ENCODE data around the gene ANO9.
A peak's percentile ranks its signal among the peaks of the same experiment; 100 is the strongest.
"Not testable (repeated sequence)": the region's sequence is repeated elsewhere in the genome, so short reads cannot be mapped to it uniquely, and the experiment has no call there.

Gene ANO9

DNA sequence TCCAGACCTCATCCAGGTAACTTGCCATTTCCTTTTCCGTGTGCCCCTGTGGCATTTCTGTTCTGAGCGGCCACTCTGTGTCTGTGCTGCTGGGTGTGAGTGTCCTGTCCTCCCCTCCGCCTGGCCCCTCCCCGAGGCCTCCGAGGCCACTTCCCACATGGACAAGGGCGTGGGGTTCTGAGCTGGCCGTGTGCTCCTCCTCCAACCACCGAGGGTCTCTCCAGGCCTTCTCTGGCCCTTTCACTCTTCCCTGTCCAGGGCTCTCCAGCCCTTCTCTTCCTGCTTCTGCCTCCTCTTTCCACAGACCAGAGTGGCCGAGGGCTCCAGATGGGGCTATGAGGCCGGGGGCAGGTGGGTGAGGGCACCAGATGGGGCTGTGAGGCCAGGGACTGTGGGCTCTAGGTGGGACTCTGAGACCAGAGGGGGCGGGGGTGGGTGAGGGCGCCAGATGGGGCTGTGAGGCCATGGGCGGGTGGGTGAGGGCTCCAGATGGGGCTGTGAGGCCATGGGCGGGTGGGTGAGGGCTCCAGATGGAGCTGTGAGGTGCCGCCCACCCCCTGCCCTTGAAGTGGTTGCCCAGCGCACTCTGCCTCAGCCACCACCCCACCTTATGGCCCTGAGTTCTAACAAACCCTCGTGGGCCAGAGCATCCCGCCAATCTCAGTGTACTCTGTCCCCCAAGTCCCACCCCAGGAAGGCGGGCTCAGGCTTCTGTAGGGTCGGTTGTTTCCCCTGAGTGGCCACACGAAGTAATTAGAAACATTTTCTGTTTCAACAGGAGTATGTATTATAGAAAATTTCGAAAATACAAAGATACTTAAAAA lies 32.4 kb upstream of the ANO9 start:
- no peak for TF ChIP-seq EZH2 (IDR thresholded peaks at IDR 0.05)
- no peak for TF ChIP-seq POLR2AphosphoS5 (IDR thresholded peaks at IDR 0.05; ENCODE audit: borderline replicate concordance, low read depth, low read length)
- TF ChIP-seq FOXP2 (optimal IDR thresholded peaks at IDR 0.05; ENCODE audit: control extremely low read depth, extremely low read length, insufficient read depth) = no peak
- H3K27ac ChIP-seq = no peak overlapping the region
- DNase-seq (ENCODE audit: low read depth, low spot score) = no peak
- H3K4me3 ChIP-seq = no peak overlapping the region
- no peaks in the 10 kb centered on the region for H3K36me3 ChIP-seq (ENCODE audit: insufficient read depth, low read length)
- H3K9ac ChIP-seq (ENCODE audit: insufficient read length) = no peak overlapping the region
- H3K9me3 ChIP-seq (ENCODE audit: low read depth, low read length) = no peaks in the 10 kb centered on the region

DNA sequence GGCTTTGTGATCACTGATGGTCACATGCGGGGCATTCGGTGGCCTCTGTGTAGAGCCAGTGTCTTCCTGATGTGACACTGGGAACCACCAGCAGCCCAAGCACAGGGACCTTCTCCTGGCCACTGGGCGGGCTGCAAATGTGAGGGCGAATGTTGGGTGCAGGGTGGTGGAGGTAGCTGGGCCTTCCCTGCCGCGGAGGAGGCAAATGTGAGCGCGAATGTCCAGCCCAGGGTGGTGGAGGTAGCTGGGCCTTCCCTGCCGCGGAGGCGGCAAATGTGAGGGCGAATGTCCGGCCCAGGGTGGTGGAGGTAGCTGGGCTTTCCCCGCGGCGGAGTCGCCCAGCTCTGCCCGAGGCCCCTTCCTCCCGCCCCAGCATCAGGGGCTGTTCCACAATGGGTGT lies 31.6 kb upstream of the ANO9 start:
- no peak for TF ChIP-seq FOXP2 (optimal IDR thresholded peaks at IDR 0.05; ENCODE audit: control extremely low read depth, extremely low read length, insufficient read depth)
- TF ChIP-seq POLR2AphosphoS5 (IDR thresholded peaks at IDR 0.05; ENCODE audit: borderline replicate concordance, low read depth, low read length) = no peak
- TF ChIP-seq EZH2 (IDR thresholded peaks at IDR 0.05) = no peak
- DNase-seq (ENCODE audit: low read depth, low spot score) = no peak

DNA sequence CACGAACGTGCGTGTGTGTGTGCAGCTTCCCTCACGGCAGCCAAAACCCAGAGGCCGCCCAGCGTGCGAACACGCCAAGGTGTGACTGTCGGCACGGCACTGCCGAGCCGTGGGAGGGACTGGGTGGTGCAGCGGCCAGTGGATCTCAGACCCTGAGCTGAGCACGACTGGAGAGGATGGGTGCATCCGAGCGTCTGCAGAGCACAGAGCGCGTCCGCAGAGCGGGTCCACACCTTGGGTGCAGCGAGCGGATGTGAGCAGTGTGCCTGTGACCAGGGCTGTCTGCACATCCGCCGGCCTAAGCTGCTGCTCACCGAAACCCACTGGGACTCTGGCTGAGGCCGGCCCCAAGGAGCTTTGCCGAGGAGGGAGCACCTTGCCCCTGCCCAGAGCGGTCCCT lies 31.0 kb upstream of the ANO9 start:
- no peaks in the 10 kb centered on the region for H3K36me3 ChIP-seq (ENCODE audit: insufficient read depth, low read length)
- no peak for TF ChIP-seq EZH2 (IDR thresholded peaks at IDR 0.05)
- no peak for TF ChIP-seq FOXP2 (optimal IDR thresholded peaks at IDR 0.05; ENCODE audit: control extremely low read depth, extremely low read length, insufficient read depth)
- TF ChIP-seq POLR2AphosphoS5 (IDR thresholded peaks at IDR 0.05; ENCODE audit: borderline replicate concordance, low read depth, low read length) = no peak

More for the DNA sequence above, 31.6 kb upstream of the ANO9 start:
- H3K4me3 ChIP-seq = no peak overlapping the region
- H3K27ac ChIP-seq = no peak overlapping the region
- no peaks in the 10 kb centered on the region for H3K36me3 ChIP-seq (ENCODE audit: insufficient read depth, low read length)
- H3K9me3 ChIP-seq (ENCODE audit: low read depth, low read length) = no peaks in the 10 kb centered on the region
- no peak overlapping the region for H3K9ac ChIP-seq (ENCODE audit: insufficient read length)

DNA sequence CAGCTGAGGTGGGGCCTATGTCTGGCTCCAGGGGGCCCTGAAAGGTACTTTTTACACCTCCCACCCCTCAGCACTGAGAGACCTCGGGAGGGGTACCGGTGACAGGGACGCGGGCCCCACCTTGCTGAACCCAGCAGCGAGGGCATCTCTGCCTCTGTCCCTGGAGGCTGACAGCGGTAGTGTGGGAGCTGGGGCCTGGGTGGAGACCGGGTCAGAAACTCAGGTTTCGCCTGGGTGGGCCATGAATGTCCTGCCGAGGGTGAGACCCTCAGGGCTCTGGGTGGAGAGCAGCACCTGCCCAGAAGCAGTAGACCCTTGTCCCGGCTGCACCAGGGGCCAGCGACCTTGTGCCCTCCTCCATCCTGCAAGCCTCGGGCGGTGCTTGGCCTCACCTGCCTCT lies 30.5 kb upstream of the ANO9 start:
- no peak overlapping the region for H3K4me3 ChIP-seq
- no peak for DNase-seq (ENCODE audit: low read depth, low spot score)
- TF ChIP-seq FOXP2 (optimal IDR thresholded peaks at IDR 0.05; ENCODE audit: control extremely low read depth, extremely low read length, insufficient read depth) (no peak), EZH2 (IDR thresholded peaks at IDR 0.05) (no peak), POLR2AphosphoS5 (IDR thresholded peaks at IDR 0.05; ENCODE audit: borderline replicate concordance, low read depth, low read length) (no peak)
- H3K9me3 ChIP-seq (ENCODE audit: low read depth, low read length) = no peaks in the 10 kb centered on the region
- no peak overlapping the region for H3K27ac ChIP-seq
- no peaks in the 10 kb centered on the region for H3K36me3 ChIP-seq (ENCODE audit: insufficient read depth, low read length)
- no peak overlapping the region for H3K9ac ChIP-seq (ENCODE audit: insufficient read length)

More for the DNA sequence above, 31.0 kb upstream of the ANO9 start:
- no peak for DNase-seq (ENCODE audit: low read depth, low spot score)
- H3K27ac ChIP-seq = no peak overlapping the region
- H3K9ac ChIP-seq (ENCODE audit: insufficient read length) = no peak overlapping the region
- no peaks in the 10 kb centered on the region for H3K9me3 ChIP-seq (ENCODE audit: low read depth, low read length)
- H3K4me3 ChIP-seq = no peak overlapping the region

GRCh38 chr11:471468-472145 lies 29.8 kb upstream of the ANO9 start:
- no peaks in the 10 kb centered on the region for H3K36me3 ChIP-seq (ENCODE audit: insufficient read depth, low read length)
- TF ChIP-seq FOXP2 (optimal IDR thresholded peaks at IDR 0.05; ENCODE audit: control extremely low read depth, extremely low read length, insufficient read depth) = no peak
- TF ChIP-seq POLR2AphosphoS5 (IDR thresholded peaks at IDR 0.05; ENCODE audit: borderline replicate concordance, low read depth, low read length) = no peak
- no peak for TF ChIP-seq EZH2 (IDR thresholded peaks at IDR 0.05)
- no peak overlapping the region for H3K27ac ChIP-seq
- DNase-seq (ENCODE audit: low read depth, low spot score) = no peak
- no peak overlapping the region for H3K9ac ChIP-seq (ENCODE audit: insufficient read length)
- no peaks in the 10 kb centered on the region for H3K9me3 ChIP-seq (ENCODE audit: low read depth, low read length)
- H3K4me3 ChIP-seq = no peak overlapping the region

GRCh38 chr11:469684-470560 lies 28.1 kb upstream of the ANO9 start:
- no peak for TF ChIP-seq FOXP2 (optimal IDR thresholded peaks at IDR 0.05; ENCODE audit: control extremely low read depth, extremely low read length, insufficient read depth)
- Histone ChIP-seq H3K4me3 (peak overlapping the region; percentile 21; the same call in 1 of the 2 replicates), H3K27ac (peak overlapping the region; percentile 80), H3K9me3 (ENCODE audit: low read depth, low read length) (no peaks in the 10 kb centered on the region), H3K9ac (ENCODE audit: insufficient read length) (peak overlapping the region; percentile 54), H3K36me3 (ENCODE audit: insufficient read depth, low read length) (peaks cover 2% of the 10 kb centered on the region; the same call in 1 of the 2 replicates)
- no peak for DNase-seq (ENCODE audit: low read depth, low spot score)

GRCh38 chr11:469026-469683 lies 27.3 kb upstream of the ANO9 start:
- peak overlapping the region; percentile 80 for H3K27ac ChIP-seq
- peak overlapping the region; percentile 30 for H3K4me3 ChIP-seq
- H3K9ac ChIP-seq (ENCODE audit: insufficient read length) = peak overlapping the region; percentile 54

GRCh38 chr11:468493-468892 lies 26.7 kb upstream of the ANO9 start:
- no peak overlapping the region for H3K9ac ChIP-seq (ENCODE audit: insufficient read length)
- no peak for DNase-seq (ENCODE audit: low read depth, low spot score)
- H3K9me3 ChIP-seq (ENCODE audit: low read depth, low read length) = no peaks in the 10 kb centered on the region
- H3K27ac ChIP-seq = peak overlapping the region; percentile 76
- TF ChIP-seq POLR2AphosphoS5 (IDR thresholded peaks at IDR 0.05; ENCODE audit: borderline replicate concordance, low read depth, low read length) = no peak
- TF ChIP-seq FOXP2 (optimal IDR thresholded peaks at IDR 0.05; ENCODE audit: control extremely low read depth, extremely low read length, insufficient read depth) = no peak
- no peak for TF ChIP-seq EZH2 (IDR thresholded peaks at IDR 0.05)
- H3K36me3 ChIP-seq (ENCODE audit: insufficient read depth, low read length) = peaks cover 3% of the 10 kb centered on the region; the same call in 1 of the 2 replicates
- H3K4me3 ChIP-seq = peak overlapping the region; percentile 30; the same call in 1 of the 2 replicates

More at GRCh38 chr11:469026-469683, 27.3 kb upstream of the ANO9 start:
- not testable (repeated sequence) for H3K36me3 ChIP-seq (ENCODE audit: insufficient read depth, low read length); DNase-seq (ENCODE audit: low read depth, low spot score); H3K9me3 ChIP-seq (ENCODE audit: low read depth, low read length)

Data from SK-N-MC (cell line).